SW 1271 (cell line): ENCODE results near the gene RASAL2.
"Not testable (repeated sequence)": the region's sequence is repeated elsewhere in the genome, so short reads cannot be mapped to it uniquely, and the experiment has no call there.

Source experiments
- DNase-seq, 2 experiments: peaks; one replicate each; lab custom pipeline; 2025; lab: John Stamatoyannopoulos, UW

The RASAL2 gene

GRCh38 chr1:178283409-178283808 is 189.5 kb downstream of the RASAL2 start:
- no peak for DNase-seq

DNA sequence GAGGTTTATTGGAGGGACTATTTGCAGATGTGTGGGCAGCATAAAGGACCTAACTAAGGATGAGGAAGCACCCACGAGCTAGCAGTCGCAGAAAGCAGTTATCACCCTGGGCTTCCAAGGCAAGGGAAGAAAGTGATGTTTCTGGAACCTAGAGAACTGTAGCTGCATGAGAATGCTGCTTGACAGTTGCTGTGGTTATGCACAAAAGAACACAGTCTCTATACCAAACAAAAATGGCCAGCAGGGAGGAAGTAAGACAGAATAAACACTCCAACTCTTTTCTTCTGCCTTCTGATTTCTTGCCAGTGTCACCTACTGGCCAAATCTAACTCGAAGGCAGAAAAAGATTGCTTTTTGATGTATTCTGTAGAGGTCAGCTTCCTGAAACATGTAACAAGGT is 190.2 kb downstream of the RASAL2 start:
- DNase-seq: no peak

DNA sequence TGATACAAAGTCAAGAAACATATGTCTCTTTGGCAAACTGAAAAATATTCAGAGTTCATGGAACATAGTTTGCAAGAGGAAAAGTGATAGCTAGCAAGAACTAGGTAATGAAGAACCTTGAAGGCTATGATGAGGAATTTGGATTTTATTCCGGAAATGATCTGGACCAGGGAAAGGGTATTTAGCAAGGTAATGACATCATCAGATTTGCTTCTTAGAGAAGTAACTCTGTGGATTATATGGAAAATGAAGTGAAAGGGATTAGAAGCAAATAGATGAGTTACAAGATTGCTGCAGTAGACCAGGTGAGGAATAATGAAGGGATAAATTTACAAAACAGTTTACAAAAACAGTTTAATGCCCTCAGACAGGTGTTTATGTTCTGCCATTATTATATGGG is 197.3 kb downstream of the RASAL2 start:
- DNase-seq: no peak

DNA sequence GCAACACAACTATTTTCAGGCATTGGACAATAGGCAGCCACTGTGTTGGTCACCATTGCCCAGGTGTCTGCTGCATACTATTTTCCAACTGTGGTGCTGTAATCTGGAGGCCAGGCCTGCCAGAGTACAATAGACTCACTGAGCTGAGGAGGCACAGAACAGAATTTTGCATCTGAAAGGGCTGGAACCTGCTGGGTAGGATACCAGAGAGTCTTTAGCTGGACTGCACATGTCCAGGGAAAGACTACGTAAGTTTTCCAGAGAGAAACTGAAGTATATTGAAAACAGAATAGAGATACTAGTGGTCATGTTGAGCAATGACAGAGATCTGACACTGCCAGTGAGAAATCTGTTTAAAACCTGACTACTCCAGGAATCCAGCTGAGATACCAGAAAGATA is 200.8 kb downstream of the RASAL2 start:
- DNase-seq: no peak

GRCh38 chr1:178300352-178300699 is 206.4 kb downstream of the RASAL2 start:
- DNase-seq: no peak

DNA sequence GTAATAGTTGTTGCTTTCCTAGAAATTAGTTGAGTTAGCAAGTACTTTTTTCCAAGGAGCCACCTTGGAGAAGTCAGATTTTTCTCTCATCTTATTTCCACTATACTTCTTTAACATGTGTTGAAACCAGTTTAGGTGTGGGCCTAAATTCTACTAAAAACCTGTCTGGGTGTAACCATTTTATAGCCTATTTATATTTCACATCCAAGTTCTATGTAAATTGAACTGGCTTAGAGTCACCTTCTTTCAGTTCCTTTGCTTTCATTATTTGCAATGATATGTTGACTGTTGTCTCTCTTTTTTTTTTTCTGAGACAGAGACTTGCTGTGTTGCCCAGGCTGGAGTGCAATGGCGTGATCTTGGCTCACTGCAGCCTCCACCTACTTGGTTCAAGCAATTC is 207.2 kb downstream of the RASAL2 start:
- no peak for DNase-seq

DNA sequence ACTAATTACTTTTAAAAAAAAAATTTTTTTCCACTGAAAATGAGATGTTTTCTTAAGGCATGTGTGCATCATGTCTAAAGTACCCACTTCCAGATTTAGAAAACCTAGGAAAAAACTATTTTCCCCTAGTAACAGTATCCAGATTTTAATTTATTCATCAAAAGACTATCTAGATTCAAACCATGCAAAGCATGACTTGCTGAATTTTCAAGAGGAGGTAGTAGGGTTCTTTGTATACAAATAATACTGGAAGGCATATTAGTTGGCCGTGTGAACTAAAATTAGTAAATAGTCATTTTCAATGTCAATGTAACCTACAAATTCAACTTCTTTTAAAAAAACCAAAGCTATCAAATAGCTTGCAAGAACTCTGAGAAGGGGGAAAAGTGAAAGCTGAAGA is 213.4 kb downstream of the RASAL2 start:
- no peak for DNase-seq

DNA sequence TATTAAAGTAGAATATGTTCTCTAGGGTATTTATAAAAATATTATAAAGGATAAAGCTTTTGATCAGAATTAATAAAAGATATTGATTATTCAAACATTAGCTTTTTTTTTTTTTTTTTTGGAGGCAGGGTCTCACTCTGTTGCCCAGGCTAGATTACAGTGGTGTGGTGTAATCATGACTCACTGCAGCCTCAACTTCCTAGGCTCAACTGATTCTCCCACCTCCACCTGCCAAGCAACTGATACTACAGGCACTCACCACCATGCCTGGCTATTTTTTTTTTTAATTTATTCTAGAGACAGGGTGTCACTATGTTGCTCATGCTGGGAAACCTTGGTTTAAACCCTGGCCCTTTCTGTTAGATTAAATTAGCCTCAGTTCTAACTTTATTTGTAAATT is 214.5 kb downstream of the RASAL2 start:
- DNase-seq: no peak

- DNase-seq: peak; percentile 27 to 79
Observed at GRCh38 chr1:178310685-178311105, 216.8 kb downstream of the RASAL2 start.

DNA sequence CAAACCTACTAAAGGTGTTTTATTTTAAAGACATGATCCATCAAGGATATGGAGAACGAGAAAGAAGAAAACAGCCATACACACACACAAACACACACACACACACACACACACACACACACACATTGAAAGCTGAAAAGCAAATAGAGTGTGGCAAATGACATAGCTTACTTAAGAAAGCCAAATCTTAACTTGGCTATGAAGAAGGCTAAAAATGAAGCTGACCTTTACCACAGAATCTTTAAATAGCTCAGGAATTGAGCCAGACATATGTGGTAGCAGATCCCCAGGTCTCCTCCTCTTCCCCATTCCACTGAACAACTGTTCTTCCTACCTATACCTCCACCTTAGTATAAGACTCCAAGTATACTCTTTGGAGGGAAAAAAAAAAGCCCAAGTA is 217.3 kb downstream of the RASAL2 start:
- no peak for DNase-seq

- not testable (repeated sequence) for DNase-seq
Observed at GRCh38 chr1:178320280-178320982, 226.5 kb downstream of the RASAL2 start.

DNA sequence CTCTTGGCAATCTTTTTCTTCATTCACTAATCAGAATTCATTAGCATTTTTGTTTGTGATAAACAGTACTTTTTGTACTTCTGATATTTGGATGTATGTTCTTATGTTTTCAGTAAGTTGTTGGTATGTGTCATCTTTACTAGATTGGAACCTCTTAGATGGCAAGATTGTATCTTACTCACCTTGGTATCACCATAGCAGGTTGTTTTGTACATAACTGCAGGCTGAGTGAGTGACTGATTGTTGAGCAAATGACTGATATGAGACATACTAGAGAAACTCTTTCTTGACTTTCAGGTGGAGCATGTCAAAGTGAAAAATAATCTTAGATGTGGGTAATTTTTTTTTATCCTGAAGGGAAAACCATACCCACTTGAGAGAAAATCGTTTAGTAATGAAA is 229.2 kb downstream of the RASAL2 start:
- DNase-seq: no peak

- DNase-seq: no peak
Observed at GRCh38 chr1:178324003-178324402, 230.1 kb downstream of the RASAL2 start.

GRCh38 chr1:178328728-178329127 is 234.8 kb downstream of the RASAL2 start:
- no peak for DNase-seq

- DNase-seq: no peak
Observed at GRCh38 chr1:178330153-178330552, 236.2 kb downstream of the RASAL2 start.

GRCh38 chr1:178330848-178331497 is 237.1 kb downstream of the RASAL2 start:
- no peak for DNase-seq

DNA sequence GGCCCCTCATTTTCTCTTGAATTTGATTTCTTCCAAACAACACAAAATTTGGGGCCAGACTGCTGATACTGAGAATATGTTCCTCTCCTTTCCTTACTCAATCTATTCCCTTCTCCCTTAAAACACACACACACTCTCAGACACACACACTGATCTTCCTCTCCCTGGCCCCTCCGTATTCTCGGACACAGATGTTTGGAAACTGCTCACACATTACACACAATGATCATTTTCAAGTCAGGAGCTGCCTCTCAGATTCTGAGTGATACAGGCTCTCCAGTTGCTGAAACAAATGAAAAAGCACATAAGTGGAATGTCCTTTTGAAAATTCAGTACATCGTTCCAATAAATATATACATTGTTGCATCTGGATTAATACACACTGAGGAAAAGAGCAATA is 241.5 kb downstream of the RASAL2 start:
- no peak for DNase-seq

GRCh38 chr1:178337091-178337706 is 243.3 kb downstream of the RASAL2 start:
- no peak for DNase-seq

- DNase-seq: no peak
Observed at GRCh38 chr1:178339834-178340233, 245.9 kb downstream of the RASAL2 start.

DNA sequence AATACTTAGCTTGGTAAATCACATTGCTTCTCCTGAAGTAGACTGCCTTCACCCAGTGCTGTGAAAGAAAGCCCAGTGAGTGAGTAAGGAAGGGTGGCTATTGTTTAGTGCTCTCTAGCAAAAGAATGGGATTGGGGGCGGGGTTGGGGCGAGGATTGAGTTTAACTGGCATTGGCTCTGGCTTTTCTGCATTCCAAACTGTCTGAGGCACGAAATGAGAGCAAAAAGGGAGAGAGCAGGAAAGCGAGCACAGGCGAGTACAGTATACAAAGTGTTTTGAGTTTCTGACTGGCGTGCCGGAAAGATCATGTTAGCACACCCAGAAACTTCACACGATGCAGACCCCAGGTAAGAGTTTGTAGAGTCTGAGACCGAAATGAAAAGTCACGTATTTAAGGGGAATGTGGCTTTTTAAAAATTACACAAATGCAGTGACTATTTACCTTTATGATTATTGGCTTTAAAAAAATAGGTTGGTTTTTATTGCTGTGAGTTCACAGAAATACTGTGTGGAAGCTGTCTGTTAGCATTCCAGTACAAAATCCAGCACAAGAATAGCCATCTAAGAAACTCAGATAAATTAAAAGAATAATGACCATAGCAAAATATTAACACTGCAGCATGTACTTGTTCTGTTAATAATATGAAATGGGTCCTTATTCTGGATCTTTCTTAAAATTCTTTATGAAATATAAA is 247.5 kb downstream of the RASAL2 start:
- DNase-seq: no peak

DNA sequence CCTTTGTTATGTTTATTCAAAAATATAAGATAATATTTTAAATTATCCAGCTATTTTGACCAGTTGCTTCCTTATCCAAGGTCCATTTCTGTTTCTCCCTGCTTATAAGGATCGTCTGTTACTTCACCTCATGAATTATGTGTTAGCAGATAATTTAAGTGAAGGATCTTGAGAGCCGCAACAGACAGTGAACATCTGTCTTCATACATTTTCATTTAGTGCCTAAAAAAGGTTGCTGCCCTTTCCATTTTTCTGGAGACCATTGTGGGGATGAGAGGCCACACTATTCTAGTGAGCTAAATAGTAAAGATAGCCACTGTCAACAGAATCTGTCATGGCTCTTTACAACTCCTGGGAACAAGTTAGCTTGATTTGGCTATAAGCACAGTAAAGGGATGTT is 248.8 kb downstream of the RASAL2 start:
- DNase-seq: no peak

DNA sequence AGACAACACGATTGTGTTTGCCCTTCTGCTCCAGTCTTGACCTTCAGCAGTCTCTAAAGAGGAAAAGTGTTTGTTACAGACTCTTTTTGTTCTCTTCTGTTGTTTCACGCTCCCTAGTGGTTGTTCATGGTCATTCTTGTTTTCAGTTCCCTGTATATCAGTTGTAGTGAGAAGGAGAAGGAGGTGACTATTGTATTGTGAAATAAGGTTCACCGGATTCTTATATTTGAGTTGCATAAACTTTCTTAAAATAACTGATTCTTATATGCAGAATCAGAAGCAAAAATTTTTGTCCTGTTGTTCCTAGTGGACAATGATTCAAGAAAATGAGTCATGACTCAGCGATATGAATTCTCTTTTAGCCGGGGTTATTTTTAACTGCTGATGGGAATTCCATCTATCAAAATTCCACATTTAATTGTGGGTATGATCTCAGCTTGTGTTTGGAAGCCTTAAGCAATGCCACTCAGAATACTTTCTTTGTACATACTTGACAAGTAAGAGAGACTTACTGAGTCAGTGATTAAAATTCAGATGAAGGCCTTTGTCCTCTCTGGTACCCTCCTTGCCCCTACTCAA is 250.7 kb downstream of the RASAL2 start:
- DNase-seq: peak in 1 of 2 experiments; percentile 46

DNA sequence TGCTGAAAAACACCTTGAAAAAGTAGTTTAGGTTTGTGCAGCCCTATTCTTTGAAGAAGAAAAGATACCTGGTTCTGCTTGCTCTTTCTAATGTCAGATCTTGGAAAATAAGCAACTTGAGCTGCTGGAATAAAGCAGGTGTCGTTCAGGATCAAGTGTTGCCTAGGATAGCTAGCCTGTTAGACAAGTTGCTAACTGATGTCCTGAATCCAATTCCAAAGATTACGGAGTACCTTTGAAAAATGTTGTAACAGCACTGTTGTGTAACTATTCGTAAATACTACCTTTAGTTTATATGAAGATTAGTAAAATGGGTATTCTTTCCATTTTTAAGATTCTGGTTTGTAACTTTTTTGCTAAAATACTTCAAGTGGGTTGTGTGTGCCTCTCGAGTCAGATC is 251.3 kb downstream of the RASAL2 start:
- no peak for DNase-seq
